HCT116 (cell line): ENCODE results near the gene COMTD1. TPM values are rescaled to one million over a fixed set of nuclear protein-coding genes. Genes with fewer than 3 reads are reported as not detected.

Experiments
- ATAC-seq: fragments of 200-7000 bp; cut with Tn5 transposase; 2 replicates; pipeline ENCODE4 v1.9.1; 2020; ENCODE audit warnings: mild to moderate bottlenecking, moderate library complexity
- BruUV-seq: library from RNA; stranded (reverse); fragments of 400-500 nt; replicated peaks from 2 replicates; lab custom pipeline; 2021; lab: Mats Ljungman, UMichigan
- CTCF ChIA-PET: fragments of 300-600 bp; sonication (Branson Sonifier 250); formaldehyde crosslinking; loops from one replicate; lab custom pipeline; 2021; ENCODE audit warnings: antibody characterized with exemption; lab: Charles Lee
- POLR2A ChIA-PET: fragments of 300-600, 350-600 bp; sonication (Branson Sonifier 250); formaldehyde crosslinking; loops from one replicate; lab custom pipeline; 2021; ENCODE audit warnings: antibody characterized with exemption; lab: Charles Lee
- RAD21 ChIA-PET, 2 experiments: fragments of 300-600 bp; sonication (Branson Sonifier 250); formaldehyde crosslinking; loops; one replicate each; lab custom pipeline; 2023; ENCODE audit warnings: low total read pairs in 2 of 2; ENCODE audit not compliant: uncharacterized antibody in 2 of 2, unreplicated experiment in 2 of 2, low non-redundant PET in 1 of 2; lab: Charles Lee
- DNase-seq: peaks from one replicate; pipeline ENCODE4 v3.0.0-alpha.2; 2010; ENCODE audit warnings: low read depth, low spot score
- H2AFZ ChIP-seq: fragments of 200-600 bp; shearing (Covaris generic), sonication (generic); 2 replicates; pipeline ENCODE4 v1.6.1; 2017; ENCODE audit warnings: low read depth, mixed run types, mixed read lengths, antibody characterized with exemption, low read length; ENCODE audit not compliant: poor library complexity, severe bottlenecking
- H3K27ac ChIP-seq: 2 replicates; pipeline ENCODE4 v1.5.1; 2012; ENCODE audit warnings: low read depth, low read length
- H3K27me3 ChIP-seq: fragments of 200-600 bp; sonication (generic); 2 replicates; pipeline ENCODE4 v1.6.1; 2016; ENCODE audit warnings: mixed run types, low read length, mixed read lengths; ENCODE audit not compliant: insufficient read depth
- H3K36me3 ChIP-seq, 2 experiments: fragments of 200-500 bp in 1 of 2; fragments of 200-600 bp in 1 of 2; sonication (Bioruptor generic) in 1 of 2; sonication (generic) in 1 of 2; 2 replicates each; pipeline versions ENCODE4 v1.5.1 to v1.6.1; 2014 to 2016; ENCODE audit warnings: low read length in 2 of 2, inconsistent platforms in 1 of 2, mixed read lengths in 1 of 2, mixed run types in 1 of 2; ENCODE audit not compliant: insufficient read depth in 2 of 2, control insufficient read depth in 1 of 2
- H3K4me1 ChIP-seq, 2 experiments: fragments of 200-600 bp in 1 of 2; sonication (generic) in 1 of 2; 2 replicates each; pipeline versions ENCODE4 v1.5.1 to v1.6.1; 2012 to 2017; ENCODE audit warnings: low read length in 2 of 2, inconsistent platforms in 1 of 2, mild to moderate bottlenecking in 1 of 2, mixed read lengths in 1 of 2, mixed run types in 1 of 2, moderate library complexity in 1 of 2; ENCODE audit not compliant: insufficient read depth in 2 of 2, control insufficient read depth in 1 of 2
- H3K4me2 ChIP-seq: fragments of 200-600 bp; sonication (generic); 2 replicates; pipeline ENCODE4 v1.6.1; 2017; ENCODE audit warnings: mixed run types, low read length, mixed read lengths
- H3K4me3 ChIP-seq, 2 experiments: fragments of 200-600 bp in 1 of 2; sonication (generic) in 1 of 2; replicated peaks in 1 of 2; 2 replicates each; pipeline ENCODE4 v1.5.1; 2011 to 2016; ENCODE audit warnings: low read length in 2 of 2, control low read depth in 1 of 2, low read depth in 1 of 2, mild to moderate bottlenecking in 1 of 2, mixed read lengths in 1 of 2, mixed run types in 1 of 2
- H3K79me2 ChIP-seq: fragments of 200-600 bp; sonication (generic); 2 replicates; pipeline ENCODE4 v1.6.1; 2017; ENCODE audit warnings: mild to moderate bottlenecking, mixed run types, low read length, moderate library complexity, mixed read lengths; ENCODE audit not compliant: insufficient read depth
- H3K9ac ChIP-seq: fragments of 200-600 bp; sonication (generic); 2 replicates; pipeline ENCODE4 v1.6.1; 2016; ENCODE audit warnings: low read length, mixed read lengths
- H3K9me2 ChIP-seq: fragments of 200-600 bp; sonication (generic), shearing (Covaris generic); 2 replicates; pipeline ENCODE4 v1.6.1; 2017; ENCODE audit warnings: mixed run types, mild to moderate bottlenecking, moderate library complexity; ENCODE audit not compliant: insufficient read depth
- H3K9me3 ChIP-seq, 2 experiments: fragments of 200-500 bp in 1 of 2; fragments of 200-600 bp in 1 of 2; sonication (Bioruptor generic) in 1 of 2; sonication (generic) in 1 of 2; 2 replicates each; pipeline ENCODE4 v1.6.1; 2014 to 2017; ENCODE audit warnings: low read length in 2 of 2, mixed read lengths in 2 of 2, inconsistent platforms in 1 of 2, low read depth in 1 of 2, mild to moderate bottlenecking in 1 of 2, mixed run types in 1 of 2, moderate library complexity in 1 of 2; ENCODE audit not compliant: control insufficient read depth in 1 of 2, insufficient read depth in 1 of 2
- H4K20me1 ChIP-seq: fragments of 200-600 bp; sonication (generic), shearing (Covaris generic); 2 replicates; pipeline ENCODE4 v1.6.1; 2017; ENCODE audit warnings: mixed run types, mild to moderate bottlenecking, moderate library complexity; ENCODE audit not compliant: insufficient read depth
- CBX3 ChIP-seq: IDR thresholded peaks from 2 replicates; pipeline ENCODE4 v1.6.1; 2012; ENCODE audit warnings: low read depth
- EGR1 ChIP-seq: IDR thresholded peaks from 2 replicates; pipeline ENCODE4 v1.6.1; 2012; ENCODE audit warnings: low read depth
- ELF1 ChIP-seq: IDR thresholded peaks from 2 replicates; pipeline ENCODE4 v1.6.1; 2012; ENCODE audit warnings: low read depth, borderline replicate concordance
- EZH2 ChIP-seq: fragments of 200-600 bp; sonication (generic); IDR thresholded peaks from 2 replicates; pipeline ENCODE4 v1.6.1; 2017; ENCODE audit warnings: antibody characterized with exemption, mixed run types
- JUND ChIP-seq: IDR thresholded peaks from 2 replicates; pipeline ENCODE4 v1.6.1; 2012
- POLR2AphosphoS5 ChIP-seq: IDR thresholded peaks from 2 replicates; pipeline ENCODE4 v1.6.1; 2011; ENCODE audit warnings: mild to moderate bottlenecking, low read depth, low read length, moderate library complexity
- SP1 ChIP-seq: IDR thresholded peaks from 2 replicates; pipeline ENCODE4 v1.6.1; 2012; ENCODE audit warnings: low read depth
- SRF ChIP-seq: IDR thresholded peaks from 2 replicates; pipeline ENCODE4 v1.6.1; 2012; ENCODE audit warnings: low read depth
- TCF7L2 ChIP-seq: IDR thresholded peaks from 2 replicates; pipeline ENCODE4 v1.7.0; 2011; ENCODE audit warnings: borderline replicate concordance, inconsistent platforms; ENCODE audit not compliant: insufficient read depth, insufficient read length; ENCODE audit errors: extremely low read depth
- ZFX ChIP-seq: fragments of 450-650 bp; IDR thresholded peaks from 2 replicates; pipeline ENCODE4 v1.6.1; 2017
- ZNF274 ChIP-seq: fragments of 200-500 bp; sonication (Bioruptor generic); IDR thresholded peaks from 2 replicates; pipeline ENCODE4 v1.6.1; 2014; ENCODE audit warnings: mild to moderate bottlenecking, low read depth, low read length, inconsistent platforms
- intact Hi-C: fragments of 100-400 bp; cut with micrococcal nuclease; formaldehyde crosslinking; loops from 2 replicates; pipeline ENCODE4 v1.10.0; 2022
- total RNA-seq: library from RNA; stranded (reverse); gene quantifications from one replicate; pipeline ENCODE4 v1.2.1, GENCODE V29; 2021; ENCODE audit not compliant: unreplicated experiment
- TF ChIP-seq, protein P1 (sequence below): IDR thresholded peaks from 2 replicates; pipeline ENCODE4 v1.6.1; 2012
- TF ChIP-seq, protein P2 (sequence below): IDR thresholded peaks from 2 replicates; pipeline ENCODE4 v1.6.1; 2012; ENCODE audit warnings: low read depth
- TF ChIP-seq, protein P3 (sequence below): IDR thresholded peaks from 2 replicates; pipeline ENCODE4 v1.6.1; 2011; ENCODE audit warnings: mild to moderate bottlenecking, low read length, moderate library complexity; ENCODE audit not compliant: insufficient replicate concordance; ENCODE audit errors: extremely low read depth
- TF ChIP-seq, protein P4 (sequence below): IDR thresholded peaks from 2 replicates; pipeline ENCODE4 v1.6.1; 2012

COMTD1 gene
- total RNA-seq, 1 experiment from 2014 or later: 35.1 TPM

DNA sequence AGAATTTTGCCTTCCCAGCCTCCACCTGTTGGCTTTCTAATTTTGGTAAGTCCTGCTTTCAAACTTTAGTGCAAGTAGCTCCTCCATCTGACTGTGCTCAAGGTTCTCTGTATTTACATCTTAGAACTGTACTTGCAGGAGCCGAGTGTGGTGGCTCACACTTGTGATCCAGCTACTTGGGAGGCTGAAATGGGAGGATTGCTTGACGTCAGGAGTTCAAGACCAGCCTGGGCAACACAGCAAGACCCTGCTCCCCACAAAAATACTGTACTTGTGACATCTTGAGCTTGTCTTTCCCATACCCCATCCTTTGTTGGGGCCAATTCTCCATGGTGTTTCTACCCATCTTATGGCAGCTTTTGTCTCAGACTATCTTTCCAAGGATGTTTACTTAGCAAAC, 29.8 kb downstream of the COMTD1 start:
- Histone ChIP-seq H3K27ac (no peak overlapping the region), H3K4me1 (peaks cover 15 to 65% of the 10 kb centered on the region in 2 experiments), H4K20me1 (no peaks in the 10 kb centered on the region), H2AFZ (no peak overlapping the region), H3K9me2 (no peaks in the 10 kb centered on the region), H3K4me2 (no peak overlapping the region), H3K36me3 (no peaks in the 10 kb centered on the region), H3K9ac (no peak overlapping the region), H3K9me3 (no peaks in the 10 kb centered on the region), H3K27me3 (no peaks in the 10 kb centered on the region), H3K79me2 (peaks cover 3% of the 10 kb centered on the region), H3K4me3 (no peak overlapping the region)
- no TSS peak for BruUV-seq
- CTCF ChIA-PET: interaction anchor here (1.2 to 1.7 kb wide), 2 partner anchors 25 to 28 kb away, joined by 4 read pairs; no protein-coding TSS in a partner anchor
- POLR2A ChIA-PET: interaction anchor here (0.6 kb wide), 1 partner anchor 456 kb away, joined by 3 read pairs; no protein-coding TSS in a partner anchor
- no peak for TF ChIP-seq SRF
- no peak for TF ChIP-seq TCF7L2
- intact Hi-C loops: no loop called here
- RAD21 ChIA-PET: interaction anchor here in 1 of 2 experiments (0.5 kb wide), 1 partner anchor 1107 kb away, joined by 3 read pairs; no protein-coding TSS in a partner anchor
- ATAC-seq: no peak
- DNase-seq: no peak

DNA sequence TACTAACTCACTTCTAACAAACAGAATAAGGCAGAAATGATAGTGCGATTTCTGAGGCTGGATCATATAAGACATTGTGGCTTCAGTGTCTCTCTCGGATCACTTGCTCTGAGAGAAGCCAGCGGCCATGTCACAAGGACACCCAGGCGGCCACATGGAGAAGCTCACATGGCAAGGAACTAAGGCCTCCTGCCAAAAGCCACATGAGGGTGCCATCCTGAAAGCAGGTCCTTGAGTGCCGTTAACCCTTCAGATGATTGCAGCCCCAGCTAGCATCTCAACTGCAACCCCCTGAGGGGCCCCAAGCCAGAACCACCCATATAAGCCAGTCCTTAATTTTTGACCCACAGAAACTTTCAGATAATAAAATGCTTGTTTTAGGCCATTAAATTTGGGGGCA, 32.0 kb downstream of the COMTD1 start:
- CTCF ChIA-PET: interaction anchor here (1.0 to 1.1 kb wide), 2 partner anchors 27 to 1100 kb away, joined by 3 to 4 read pairs; no protein-coding TSS in a partner anchor
- TF ChIP-seq, protein P1, sequence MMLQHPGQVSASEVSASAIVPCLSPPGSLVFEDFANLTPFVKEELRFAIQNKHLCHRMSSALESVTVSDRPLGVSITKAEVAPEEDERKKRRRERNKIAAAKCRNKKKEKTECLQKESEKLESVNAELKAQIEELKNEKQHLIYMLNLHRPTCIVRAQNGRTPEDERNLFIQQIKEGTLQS: no peak
- TF ChIP-seq ZNF274: no peak
- TF ChIP-seq EGR1: no peak
- no peak for TF ChIP-seq POLR2AphosphoS5
- TF ChIP-seq SRF: no peak
- TF ChIP-seq SP1: no peak
- no peak for TF ChIP-seq CBX3
- TF ChIP-seq, protein P2, sequence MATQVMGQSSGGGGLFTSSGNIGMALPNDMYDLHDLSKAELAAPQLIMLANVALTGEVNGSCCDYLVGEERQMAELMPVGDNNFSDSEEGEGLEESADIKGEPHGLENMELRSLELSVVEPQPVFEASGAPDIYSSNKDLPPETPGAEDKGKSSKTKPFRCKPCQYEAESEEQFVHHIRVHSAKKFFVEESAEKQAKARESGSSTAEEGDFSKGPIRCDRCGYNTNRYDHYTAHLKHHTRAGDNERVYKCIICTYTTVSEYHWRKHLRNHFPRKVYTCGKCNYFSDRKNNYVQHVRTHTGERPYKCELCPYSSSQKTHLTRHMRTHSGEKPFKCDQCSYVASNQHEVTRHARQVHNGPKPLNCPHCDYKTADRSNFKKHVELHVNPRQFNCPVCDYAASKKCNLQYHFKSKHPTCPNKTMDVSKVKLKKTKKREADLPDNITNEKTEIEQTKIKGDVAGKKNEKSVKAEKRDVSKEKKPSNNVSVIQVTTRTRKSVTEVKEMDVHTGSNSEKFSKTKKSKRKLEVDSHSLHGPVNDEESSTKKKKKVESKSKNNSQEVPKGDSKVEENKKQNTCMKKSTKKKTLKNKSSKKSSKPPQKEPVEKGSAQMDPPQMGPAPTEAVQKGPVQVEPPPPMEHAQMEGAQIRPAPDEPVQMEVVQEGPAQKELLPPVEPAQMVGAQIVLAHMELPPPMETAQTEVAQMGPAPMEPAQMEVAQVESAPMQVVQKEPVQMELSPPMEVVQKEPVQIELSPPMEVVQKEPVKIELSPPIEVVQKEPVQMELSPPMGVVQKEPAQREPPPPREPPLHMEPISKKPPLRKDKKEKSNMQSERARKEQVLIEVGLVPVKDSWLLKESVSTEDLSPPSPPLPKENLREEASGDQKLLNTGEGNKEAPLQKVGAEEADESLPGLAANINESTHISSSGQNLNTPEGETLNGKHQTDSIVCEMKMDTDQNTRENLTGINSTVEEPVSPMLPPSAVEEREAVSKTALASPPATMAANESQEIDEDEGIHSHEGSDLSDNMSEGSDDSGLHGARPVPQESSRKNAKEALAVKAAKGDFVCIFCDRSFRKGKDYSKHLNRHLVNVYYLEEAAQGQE: no peak
- TF ChIP-seq ELF1: no peak
- TF ChIP-seq, protein P3, sequence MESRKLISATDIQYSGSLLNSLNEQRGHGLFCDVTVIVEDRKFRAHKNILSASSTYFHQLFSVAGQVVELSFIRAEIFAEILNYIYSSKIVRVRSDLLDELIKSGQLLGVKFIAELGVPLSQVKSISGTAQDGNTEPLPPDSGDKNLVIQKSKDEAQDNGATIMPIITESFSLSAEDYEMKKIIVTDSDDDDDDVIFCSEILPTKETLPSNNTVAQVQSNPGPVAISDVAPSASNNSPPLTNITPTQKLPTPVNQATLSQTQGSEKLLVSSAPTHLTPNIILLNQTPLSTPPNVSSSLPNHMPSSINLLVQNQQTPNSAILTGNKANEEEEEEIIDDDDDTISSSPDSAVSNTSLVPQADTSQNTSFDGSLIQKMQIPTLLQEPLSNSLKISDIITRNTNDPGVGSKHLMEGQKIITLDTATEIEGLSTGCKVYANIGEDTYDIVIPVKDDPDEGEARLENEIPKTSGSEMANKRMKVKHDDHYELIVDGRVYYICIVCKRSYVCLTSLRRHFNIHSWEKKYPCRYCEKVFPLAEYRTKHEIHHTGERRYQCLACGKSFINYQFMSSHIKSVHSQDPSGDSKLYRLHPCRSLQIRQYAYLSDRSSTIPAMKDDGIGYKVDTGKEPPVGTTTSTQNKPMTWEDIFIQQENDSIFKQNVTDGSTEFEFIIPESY: no peak
- TF ChIP-seq TCF7L2: no peak
- TF ChIP-seq, protein P4, sequence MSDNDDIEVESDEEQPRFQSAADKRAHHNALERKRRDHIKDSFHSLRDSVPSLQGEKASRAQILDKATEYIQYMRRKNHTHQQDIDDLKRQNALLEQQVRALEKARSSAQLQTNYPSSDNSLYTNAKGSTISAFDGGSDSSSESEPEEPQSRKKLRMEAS: no peak
- no peak for TF ChIP-seq ZFX
- TF ChIP-seq EZH2: no peak
- no peak for TF ChIP-seq JUND

More for the DNA sequence above, 32.0 kb downstream of the COMTD1 start:
- no peak overlapping the region for H2AFZ ChIP-seq
- H3K36me3 ChIP-seq: no peaks in the 10 kb centered on the region
- ATAC-seq: no peak
- H3K27ac ChIP-seq: no peak overlapping the region
- peaks cover 8 to 51% of the 10 kb centered on the region in 2 experiments; a peak in 3 of 4 replicates for H3K4me1 ChIP-seq
- intact Hi-C loops: no loop called here
- ChIA-PET POLR2A (no interaction called here), RAD21 (no interaction called here)
- no peak for DNase-seq
- no peaks in the 10 kb centered on the region for H3K9me2 ChIP-seq
- H3K9me3 ChIP-seq: no peaks in the 10 kb centered on the region
- no peak overlapping the region for H3K9ac ChIP-seq
- H3K4me3 ChIP-seq: no peak overlapping the region
- no TSS peak for BruUV-seq
- no peaks in the 10 kb centered on the region for H3K79me2 ChIP-seq
- H3K4me2 ChIP-seq: no peak overlapping the region
- H4K20me1 ChIP-seq: no peaks in the 10 kb centered on the region
- no peaks in the 10 kb centered on the region for H3K27me3 ChIP-seq
